ENCODE data around the gene TMEM272.

GRCh38 chr13:51805925-51806324, 39.1 kb downstream of the TMEM272 start:
- TF ChIP-seq ATF7 (IDR thresholded peaks at IDR 0.05): no peak
- no peak for TF ChIP-seq HCFC1 (IDR thresholded peaks at IDR 0.05; ENCODE audit: low read depth, low read length)
- no peak for TF ChIP-seq SRSF9 (IDR thresholded peaks at IDR 0.05; ENCODE audit: borderline replicate concordance, low read depth, low read length)
- TF ChIP-seq CTCF (IDR thresholded peaks at IDR 0.05 in 2 of 3, conservative IDR thresholded peaks at IDR 0.05 in 1 of 3; ENCODE audit: insufficient read depth in 2 of 3, low read depth in 1 of 3, low read length in 3 of 3): no peak
